ENCODE results near the gene GANAB. TPM values are rescaled to one million over a fixed set of nuclear protein-coding genes. Genes with fewer than 3 reads are reported as not detected.

GANAB gene
- total and polyA plus RNA-seq, 2 of the 4 experiments (the other 2 are of a cell fraction) = 209 to 344 TPM

DNA sequence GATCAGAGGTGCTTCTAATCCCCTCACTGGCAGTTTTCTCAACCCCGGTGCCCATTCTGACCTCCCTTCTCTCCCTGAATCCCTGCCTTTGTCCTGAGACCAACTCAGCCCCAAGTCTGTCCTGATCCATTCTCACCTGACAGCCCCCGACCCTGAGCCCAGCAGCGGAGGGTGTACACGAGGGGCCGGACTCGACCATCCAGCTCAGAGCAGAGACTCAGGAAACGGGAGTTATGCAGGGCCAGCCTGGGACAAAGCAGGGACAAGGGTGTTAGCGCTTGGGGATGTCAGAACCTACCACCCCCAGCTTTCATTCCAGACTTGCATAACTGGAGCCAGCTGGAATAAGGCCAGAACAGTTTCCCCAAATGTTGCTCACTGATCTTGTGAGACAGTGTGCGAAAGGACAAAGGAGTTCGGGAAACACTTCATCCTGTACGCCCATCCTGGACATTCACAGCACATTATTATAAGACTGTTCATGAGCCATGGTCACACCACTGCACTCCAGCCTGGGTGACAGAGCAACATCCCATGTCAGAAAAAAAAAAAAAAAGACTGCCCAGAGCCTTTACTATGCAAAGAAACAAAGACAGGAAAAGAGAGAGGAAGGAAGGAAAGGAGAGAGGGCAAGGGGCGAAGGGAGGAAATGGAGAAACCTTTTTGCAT lies 69.2 kb downstream of the GANAB start:
- Histone ChIP-seq H2BK120ac (ENCODE audit: low read depth, low read length) (no peak overlapping the region), H3K36me3 (ENCODE audit: control insufficient read depth, insufficient read depth, low read length) (peaks cover 37% of the 10 kb centered on the region), H4K20me1 (ENCODE audit: insufficient read depth, low read length) (peaks cover 11% of the 10 kb centered on the region), H3K9ac (ENCODE audit: low read depth, low read length) (no peak overlapping the region), H2AFZ (replicated peaks; ENCODE audit: low read length, poor library complexity) (peak overlapping the region; percentile 21), H3K14ac (replicated peaks; ENCODE audit: low read depth, low read length) (no peak overlapping the region), H3K79me1 (ENCODE audit: low read depth in 1 of 2, low read length in 2 of 2) (peaks cover 10 to 50% of the 10 kb centered on the region in 2 experiments; a peak in 3 of 4 replicates), H3K18ac (ENCODE audit: low read depth, low read length) (no peak overlapping the region), H3K4me2 (ENCODE audit: low read depth, low read length) (no peak overlapping the region), H2BK5ac (ENCODE audit: low read depth, low read length, poor library complexity, severe bottlenecking) (no peak overlapping the region), H2BK20ac (ENCODE audit: low read depth, low read length) (no peak overlapping the region), H3K56ac (ENCODE audit: extremely low read depth, insufficient read depth, low read length) (no peak overlapping the region), H3K27ac (ENCODE audit: insufficient read depth, low read length) (no peak overlapping the region), H4K8ac (ENCODE audit: low read depth in 2 of 2, low read length in 2 of 2) (no peak overlapping the region), H3K27me3 (ENCODE audit: control insufficient read depth, insufficient read depth, low read length) (no peaks in the 10 kb centered on the region), H3K4me1 (ENCODE audit: control insufficient read depth, insufficient read depth, low read length) (peaks cover 11% of the 10 kb centered on the region), H3K4ac (ENCODE audit: low read depth, low read length) (no peak overlapping the region; the same call in 1 of the 2 replicates), H3K23ac (ENCODE audit: low read depth, low read length) (peak overlapping the region; percentile 50; the same call in 1 of the 2 replicates), H3K9me1 (ENCODE audit: insufficient read depth, low read length) (peaks cover 8% of the 10 kb centered on the region), H2AK5ac (ENCODE audit: low read depth, low read length) (peak overlapping the region; percentile 26; the same call in 1 of the 2 replicates), H3K9me3 (ENCODE audit: control insufficient read depth, insufficient read depth, low read length) (no peaks in the 10 kb centered on the region), H2BK15ac (ENCODE audit: low read depth, low read length) (no peak overlapping the region), H2AK9ac (replicated peaks; ENCODE audit: low read depth, low read length, poor library complexity) (peak overlapping the region; percentile 89), H3K4me3 (ENCODE audit: insufficient read depth, low read depth, low read length) (no peak overlapping the region), H4K5ac (ENCODE audit: low read depth, low read length) (no peak overlapping the region), H4K91ac (ENCODE audit: insufficient read depth, low read depth, low read length) (no peak overlapping the region)
- ChIA-PET CTCF (interaction anchor here (1.4 kb wide), 1 partner anchor 14 kb away, joined by 3 read pairs; the partner anchor contains the start of gene TUT1), POLR2A (ENCODE audit: unreplicated experiment) (interaction anchor here (0.7 kb wide), 1 partner anchor 34 kb away, joined by 7 read pairs; no protein-coding TSS in a partner anchor)
- TF ChIP-seq, protein P1, sequence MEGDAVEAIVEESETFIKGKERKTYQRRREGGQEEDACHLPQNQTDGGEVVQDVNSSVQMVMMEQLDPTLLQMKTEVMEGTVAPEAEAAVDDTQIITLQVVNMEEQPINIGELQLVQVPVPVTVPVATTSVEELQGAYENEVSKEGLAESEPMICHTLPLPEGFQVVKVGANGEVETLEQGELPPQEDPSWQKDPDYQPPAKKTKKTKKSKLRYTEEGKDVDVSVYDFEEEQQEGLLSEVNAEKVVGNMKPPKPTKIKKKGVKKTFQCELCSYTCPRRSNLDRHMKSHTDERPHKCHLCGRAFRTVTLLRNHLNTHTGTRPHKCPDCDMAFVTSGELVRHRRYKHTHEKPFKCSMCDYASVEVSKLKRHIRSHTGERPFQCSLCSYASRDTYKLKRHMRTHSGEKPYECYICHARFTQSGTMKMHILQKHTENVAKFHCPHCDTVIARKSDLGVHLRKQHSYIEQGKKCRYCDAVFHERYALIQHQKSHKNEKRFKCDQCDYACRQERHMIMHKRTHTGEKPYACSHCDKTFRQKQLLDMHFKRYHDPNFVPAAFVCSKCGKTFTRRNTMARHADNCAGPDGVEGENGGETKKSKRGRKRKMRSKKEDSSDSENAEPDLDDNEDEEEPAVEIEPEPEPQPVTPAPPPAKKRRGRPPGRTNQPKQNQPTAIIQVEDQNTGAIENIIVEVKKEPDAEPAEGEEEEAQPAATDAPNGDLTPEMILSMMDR (conservative IDR thresholded peaks at IDR 0.05; ENCODE audit: low read depth, low read length) = no peak
- TF ChIP-seq BHLHE40 (IDR thresholded peaks at IDR 0.05; ENCODE audit: low read depth, low read length) (no peak), FOS (IDR thresholded peaks at IDR 0.05; ENCODE audit: low read depth, low read length) (no peak), POLR2A (IDR thresholded peaks at IDR 0.05; ENCODE audit: low read depth, low read length) (no peak), CHD1 (IDR thresholded peaks at IDR 0.05; ENCODE audit: low read depth, low read length) (no peak), MAFK (IDR thresholded peaks at IDR 0.05; ENCODE audit: low read depth, low read length) (no peak), RFX5 (IDR thresholded peaks at IDR 0.05; ENCODE audit: low read depth, low read length) (no peak), MXI1 (IDR thresholded peaks at IDR 0.05; ENCODE audit: borderline replicate concordance, low read depth, low read length) (no peak), MAZ (IDR thresholded peaks at IDR 0.05; ENCODE audit: borderline replicate concordance, low read depth, low read length) (no peak), RAD21 (IDR thresholded peaks at IDR 0.05; ENCODE audit: low read length) (no peak), SMC3 (IDR thresholded peaks at IDR 0.05; ENCODE audit: low read depth, low read length) (no peak)
- TF ChIP-seq, protein P2, sequence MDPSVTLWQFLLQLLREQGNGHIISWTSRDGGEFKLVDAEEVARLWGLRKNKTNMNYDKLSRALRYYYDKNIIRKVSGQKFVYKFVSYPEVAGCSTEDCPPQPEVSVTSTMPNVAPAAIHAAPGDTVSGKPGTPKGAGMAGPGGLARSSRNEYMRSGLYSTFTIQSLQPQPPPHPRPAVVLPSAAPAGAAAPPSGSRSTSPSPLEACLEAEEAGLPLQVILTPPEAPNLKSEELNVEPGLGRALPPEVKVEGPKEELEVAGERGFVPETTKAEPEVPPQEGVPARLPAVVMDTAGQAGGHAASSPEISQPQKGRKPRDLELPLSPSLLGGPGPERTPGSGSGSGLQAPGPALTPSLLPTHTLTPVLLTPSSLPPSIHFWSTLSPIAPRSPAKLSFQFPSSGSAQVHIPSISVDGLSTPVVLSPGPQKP (IDR thresholded peaks at IDR 0.05; ENCODE audit: borderline replicate concordance, low read depth, low read length) = no peak
- TF ChIP-seq, protein P3, sequence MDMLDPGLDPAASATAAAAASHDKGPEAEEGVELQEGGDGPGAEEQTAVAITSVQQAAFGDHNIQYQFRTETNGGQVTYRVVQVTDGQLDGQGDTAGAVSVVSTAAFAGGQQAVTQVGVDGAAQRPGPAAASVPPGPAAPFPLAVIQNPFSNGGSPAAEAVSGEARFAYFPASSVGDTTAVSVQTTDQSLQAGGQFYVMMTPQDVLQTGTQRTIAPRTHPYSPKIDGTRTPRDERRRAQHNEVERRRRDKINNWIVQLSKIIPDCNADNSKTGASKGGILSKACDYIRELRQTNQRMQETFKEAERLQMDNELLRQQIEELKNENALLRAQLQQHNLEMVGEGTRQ (IDR thresholded peaks at IDR 0.05; ENCODE audit: low read depth, low read length) = no peak
- WGBS, 2 experiments (ENCODE audit: extremely low coverage in 2 of 2, insufficient read length in 1 of 2) = 87% methylated on average over 3 of the region's 12 CpGs; no CpG with 5 or more reads in 1 of the 2 experiments
- in situ Hi-C loops (cut with MboI; ENCODE audit: low sequenced_read_pairs) = no loop called here
- ATAC-seq (ENCODE audit: low read depth) (no peak), DNase-seq (peak; percentile 26)
- intact Hi-C loops (cut with micrococcal nuclease) = no loop called here
- BruUV-seq (replicated peaks) = no TSS peak
- dilution Hi-C loops (cut with HindIII; ENCODE audit: low sequenced_read_pairs, unreplicated experiment) = no loop called here
